HepG2 (cell line): ENCODE results near the gene ITGB7. TPM values are rescaled to one million over a fixed set of nuclear protein-coding genes. Genes with fewer than 3 reads are reported as not detected.

ENCODE experiments used
- CBX5 ChIP-seq: sonication (generic); formaldehyde crosslinking; IDR thresholded peaks from 2 replicates; pipeline ENCODE4 v1.4.0; 2020; ENCODE audit warnings: missing genetic modification reagents, borderline replicate concordance
- DPF2 ChIP-seq: sonication (generic); formaldehyde crosslinking; IDR thresholded peaks from 2 replicates; pipeline ENCODE4 v1.4.0; 2020; ENCODE audit warnings: mild to moderate bottlenecking, low read depth, missing genetic modification reagents, borderline replicate concordance
- ESRRA ChIP-seq: sonication (generic); formaldehyde crosslinking; IDR thresholded peaks from 2 replicates; pipeline ENCODE4 v1.5.1; 2020; ENCODE audit warnings: mild to moderate bottlenecking, low read depth, missing genetic modification reagents
- KDM5B ChIP-seq: sonication (generic); formaldehyde crosslinking; IDR thresholded peaks from 2 replicates; pipeline ENCODE4 v1.4.0; 2020; ENCODE audit warnings: missing genetic modification reagents, mild to moderate bottlenecking, borderline replicate concordance
- PRMT3 ChIP-seq: sonication (generic); formaldehyde crosslinking; IDR thresholded peaks from 2 replicates; pipeline ENCODE4 v1.8.1; 2022; ENCODE audit warnings: low read depth, mild to moderate bottlenecking, moderate library complexity, missing genetic modification reagents, borderline replicate concordance
- SIX1 ChIP-seq: sonication (generic); formaldehyde crosslinking; IDR thresholded peaks from 2 replicates; pipeline ENCODE4 v1.4.0; 2020; ENCODE audit warnings: missing genetic modification reagents, borderline replicate concordance
- SMARCC2 ChIP-seq: fragments of 450-650 bp; IDR thresholded peaks from 2 replicates; pipeline ENCODE4 v1.6.1; 2017; ENCODE audit warnings: antibody characterized with exemption, mild to moderate bottlenecking
- SMC3 ChIP-seq: IDR thresholded peaks from 2 replicates; pipeline ENCODE4 v1.6.1; 2011; ENCODE audit warnings: low read length, improper control_type of control experiment
- SP4 ChIP-seq: sonication (generic); formaldehyde crosslinking; IDR thresholded peaks from 2 replicates; pipeline ENCODE4 v1.8.1; 2023; ENCODE audit warnings: mild to moderate bottlenecking, missing genetic modification reagents
- YY1 ChIP-seq: IDR thresholded peaks from 2 replicates; pipeline ENCODE4 v1.6.1; 2011; ENCODE audit warnings: low read length, low read depth, moderate library complexity, mild to moderate bottlenecking; ENCODE audit not compliant: insufficient read depth, insufficient replicate concordance
- ZNF136 ChIP-seq: sonication (generic); formaldehyde crosslinking; IDR thresholded peaks from 2 replicates; pipeline ENCODE4 v1.8.1; 2022; ENCODE audit warnings: low read depth, mild to moderate bottlenecking, moderate library complexity, missing genetic modification reagents
- ZNF251 ChIP-seq: sonication (generic); formaldehyde crosslinking; IDR thresholded peaks from 2 replicates; pipeline ENCODE4 v1.9.0; 2021; ENCODE audit warnings: mild to moderate bottlenecking, missing genetic modification reagents
- ZNF263 ChIP-seq: sonication (generic); formaldehyde crosslinking; IDR thresholded peaks from 2 replicates; pipeline ENCODE4 v1.4.0; 2020; ENCODE audit warnings: missing genetic modification reagents
- ZNF282 ChIP-seq: fragments of 450-650 bp; IDR thresholded peaks from 2 replicates; pipeline ENCODE4 v1.6.1; 2018; ENCODE audit not compliant: partially characterized antibody
- ZNF383 ChIP-seq: sonication (generic); formaldehyde crosslinking; IDR thresholded peaks from 2 replicates; pipeline ENCODE4 v1.4.0; 2020; ENCODE audit warnings: missing genetic modification reagents, mild to moderate bottlenecking, borderline replicate concordance
- ZNF7 ChIP-seq: IDR thresholded peaks from 2 replicates; pipeline ENCODE4 v1.6.1; 2016; ENCODE audit warnings: missing biosample characterization, missing genetic modification reagents
- ZNF776 ChIP-seq: sonication (generic); formaldehyde crosslinking; IDR thresholded peaks from 2 replicates; pipeline ENCODE4 v1.4.0; 2020; ENCODE audit warnings: mild to moderate bottlenecking, missing genetic modification reagents
- polyA plus RNA-seq, 8 experiments: library from polyadenylated mRNA; depleted of rRNA in 3 of 8; stranded (reverse) in 7 of 8; unstranded in 1 of 8; fragments of >200 nt; fragmentation: Illumina TruSeq in 4 of 8; extraction: Trizol in 4 of 8; gene quantifications; 2 replicates each; pipeline versions ENCODE4 v1.2.1 to v1.2.3, GENCODE V29; 2011 to 2016; ENCODE audit warnings: low read depth in 4 of 8, missing spikeins in 1 of 8, mixed read lengths in 1 of 8; ENCODE audit not compliant: insufficient read depth in 1 of 8
- total RNA-seq, 5 experiments: library from RNA; depleted of rRNA; stranded (reverse); fragments of >200 nt; fragmentation: Illumina TruSeq; extraction: Trizol; gene quantifications; 2 replicates each; pipeline ENCODE4 v1.2.3, GENCODE V29; 2016; ENCODE audit warnings: low read depth in 1 of 5
- TF ChIP-seq, protein P1 (sequence below): sonication (generic); formaldehyde crosslinking; IDR thresholded peaks from 2 replicates; pipeline ENCODE4 v1.5.1; 2020; ENCODE audit warnings: missing genetic modification reagents, mild to moderate bottlenecking, borderline replicate concordance
- TF ChIP-seq, protein P2 (sequence below): sonication (generic); formaldehyde crosslinking; IDR thresholded peaks from 2 replicates; pipeline ENCODE4 v1.4.0; 2020; ENCODE audit warnings: mild to moderate bottlenecking, missing genetic modification reagents
- TF ChIP-seq, protein P3 (sequence below): sonication (generic); formaldehyde crosslinking; IDR thresholded peaks from 2 replicates; pipeline ENCODE4 v1.4.0; 2020; ENCODE audit warnings: low read depth, mild to moderate bottlenecking, missing genetic modification reagents
- TF ChIP-seq, protein P4 (sequence below): sonication (generic); formaldehyde crosslinking; IDR thresholded peaks from 2 replicates; pipeline ENCODE4 v1.4.0; 2020; ENCODE audit warnings: missing genetic modification reagents; ENCODE audit errors: not compliant biosample characterization
- TF ChIP-seq, protein P5 (sequence below): sonication (generic); formaldehyde crosslinking; IDR thresholded peaks from 2 replicates; pipeline ENCODE4 v1.4.0; 2020; ENCODE audit warnings: low read depth, missing genetic modification reagents

Gene ITGB7
- total and polyA plus RNA-seq, 2 of the 13 experiments (the other 11 are each of a cell fraction or from before 2014, with no cell fraction given), result 0.16 to 0.18 TPM

DNA sequence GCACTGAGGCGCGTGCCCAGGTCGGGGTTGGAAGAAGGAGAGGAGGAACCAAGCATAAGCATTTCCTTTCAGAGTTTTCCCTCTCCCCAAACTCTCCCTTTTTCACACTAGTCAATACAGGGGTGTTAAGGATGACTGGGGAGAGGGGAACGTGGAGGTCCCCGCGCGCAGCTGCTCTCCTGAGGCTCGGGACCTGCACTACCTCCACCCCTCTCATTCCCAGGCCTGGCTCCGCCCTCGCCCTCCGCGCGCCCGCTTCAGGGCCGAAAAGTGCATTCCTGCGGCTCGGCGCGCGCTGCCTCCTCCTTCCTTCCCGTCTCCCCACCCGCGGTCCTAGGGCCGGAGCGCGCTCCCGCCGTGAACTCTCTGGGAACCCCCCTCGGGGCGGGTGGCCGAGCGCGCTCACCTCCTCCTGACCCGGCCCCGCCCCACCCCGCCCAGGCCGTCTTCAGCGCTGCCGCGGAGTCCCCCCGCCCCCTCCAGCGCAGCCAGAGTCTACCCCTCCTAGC, 13.7 kb upstream of the ITGB7 start (continued):
- TF ChIP-seq PRMT3 (CRISPR knock-in tag), result no peak
- no peak for TF ChIP-seq SMC3
- TF ChIP-seq, protein P1, sequence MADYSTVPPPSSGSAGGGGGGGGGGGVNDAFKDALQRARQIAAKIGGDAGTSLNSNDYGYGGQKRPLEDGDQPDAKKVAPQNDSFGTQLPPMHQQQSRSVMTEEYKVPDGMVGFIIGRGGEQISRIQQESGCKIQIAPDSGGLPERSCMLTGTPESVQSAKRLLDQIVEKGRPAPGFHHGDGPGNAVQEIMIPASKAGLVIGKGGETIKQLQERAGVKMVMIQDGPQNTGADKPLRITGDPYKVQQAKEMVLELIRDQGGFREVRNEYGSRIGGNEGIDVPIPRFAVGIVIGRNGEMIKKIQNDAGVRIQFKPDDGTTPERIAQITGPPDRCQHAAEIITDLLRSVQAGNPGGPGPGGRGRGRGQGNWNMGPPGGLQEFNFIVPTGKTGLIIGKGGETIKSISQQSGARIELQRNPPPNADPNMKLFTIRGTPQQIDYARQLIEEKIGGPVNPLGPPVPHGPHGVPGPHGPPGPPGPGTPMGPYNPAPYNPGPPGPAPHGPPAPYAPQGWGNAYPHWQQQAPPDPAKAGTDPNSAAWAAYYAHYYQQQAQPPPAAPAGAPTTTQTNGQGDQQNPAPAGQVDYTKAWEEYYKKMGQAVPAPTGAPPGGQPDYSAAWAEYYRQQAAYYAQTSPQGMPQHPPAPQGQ, result no peak; the same call in 1 of the 2 replicates
- TF ChIP-seq SP4 (CRISPR knock-in tag), result no peak
- TF ChIP-seq, protein P2, sequence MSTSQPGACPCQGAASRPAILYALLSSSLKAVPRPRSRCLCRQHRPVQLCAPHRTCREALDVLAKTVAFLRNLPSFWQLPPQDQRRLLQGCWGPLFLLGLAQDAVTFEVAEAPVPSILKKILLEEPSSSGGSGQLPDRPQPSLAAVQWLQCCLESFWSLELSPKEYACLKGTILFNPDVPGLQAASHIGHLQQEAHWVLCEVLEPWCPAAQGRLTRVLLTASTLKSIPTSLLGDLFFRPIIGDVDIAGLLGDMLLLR (CRISPR knock-in tag), result 0 out of 2 replicates have a peak, but pooled peaks have one; percentile 20
- TF ChIP-seq ZNF383, result no peak
- TF ChIP-seq CBX5 (CRISPR knock-in tag), result no peak; the same call in 1 of the 2 replicates
- no peak for TF ChIP-seq YY1
- no peak for TF ChIP-seq SIX1
- no peak for TF ChIP-seq ZNF263 (CRISPR knock-in tag)
- TF ChIP-seq, protein P3, sequence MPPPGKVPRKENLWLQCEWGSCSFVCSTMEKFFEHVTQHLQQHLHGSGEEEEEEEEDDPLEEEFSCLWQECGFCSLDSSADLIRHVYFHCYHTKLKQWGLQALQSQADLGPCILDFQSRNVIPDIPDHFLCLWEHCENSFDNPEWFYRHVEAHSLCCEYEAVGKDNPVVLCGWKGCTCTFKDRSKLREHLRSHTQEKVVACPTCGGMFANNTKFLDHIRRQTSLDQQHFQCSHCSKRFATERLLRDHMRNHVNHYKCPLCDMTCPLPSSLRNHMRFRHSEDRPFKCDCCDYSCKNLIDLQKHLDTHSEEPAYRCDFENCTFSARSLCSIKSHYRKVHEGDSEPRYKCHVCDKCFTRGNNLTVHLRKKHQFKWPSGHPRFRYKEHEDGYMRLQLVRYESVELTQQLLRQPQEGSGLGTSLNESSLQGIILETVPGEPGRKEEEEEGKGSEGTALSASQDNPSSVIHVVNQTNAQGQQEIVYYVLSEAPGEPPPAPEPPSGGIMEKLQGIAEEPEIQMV (CRISPR knock-in tag), result no peak
- TF ChIP-seq, protein P4, sequence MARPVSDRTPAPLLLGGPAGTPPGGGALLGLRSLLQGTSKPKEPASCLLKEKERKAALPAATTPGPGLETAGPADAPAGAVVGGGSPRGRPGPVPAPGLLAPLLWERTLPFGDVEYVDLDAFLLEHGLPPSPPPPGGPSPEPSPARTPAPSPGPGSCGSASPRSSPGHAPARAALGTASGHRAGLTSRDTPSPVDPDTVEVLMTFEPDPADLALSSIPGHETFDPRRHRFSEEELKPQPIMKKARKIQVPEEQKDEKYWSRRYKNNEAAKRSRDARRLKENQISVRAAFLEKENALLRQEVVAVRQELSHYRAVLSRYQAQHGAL, result no peak
- TF ChIP-seq ESRRA, result no peak
- TF ChIP-seq DPF2 (CRISPR knock-in tag), result no peak
- no peak for TF ChIP-seq ZNF136 (CRISPR knock-in tag)
- TF ChIP-seq ZNF7, result no peak
- no peak for TF ChIP-seq ZNF282
- TF ChIP-seq, protein P5, sequence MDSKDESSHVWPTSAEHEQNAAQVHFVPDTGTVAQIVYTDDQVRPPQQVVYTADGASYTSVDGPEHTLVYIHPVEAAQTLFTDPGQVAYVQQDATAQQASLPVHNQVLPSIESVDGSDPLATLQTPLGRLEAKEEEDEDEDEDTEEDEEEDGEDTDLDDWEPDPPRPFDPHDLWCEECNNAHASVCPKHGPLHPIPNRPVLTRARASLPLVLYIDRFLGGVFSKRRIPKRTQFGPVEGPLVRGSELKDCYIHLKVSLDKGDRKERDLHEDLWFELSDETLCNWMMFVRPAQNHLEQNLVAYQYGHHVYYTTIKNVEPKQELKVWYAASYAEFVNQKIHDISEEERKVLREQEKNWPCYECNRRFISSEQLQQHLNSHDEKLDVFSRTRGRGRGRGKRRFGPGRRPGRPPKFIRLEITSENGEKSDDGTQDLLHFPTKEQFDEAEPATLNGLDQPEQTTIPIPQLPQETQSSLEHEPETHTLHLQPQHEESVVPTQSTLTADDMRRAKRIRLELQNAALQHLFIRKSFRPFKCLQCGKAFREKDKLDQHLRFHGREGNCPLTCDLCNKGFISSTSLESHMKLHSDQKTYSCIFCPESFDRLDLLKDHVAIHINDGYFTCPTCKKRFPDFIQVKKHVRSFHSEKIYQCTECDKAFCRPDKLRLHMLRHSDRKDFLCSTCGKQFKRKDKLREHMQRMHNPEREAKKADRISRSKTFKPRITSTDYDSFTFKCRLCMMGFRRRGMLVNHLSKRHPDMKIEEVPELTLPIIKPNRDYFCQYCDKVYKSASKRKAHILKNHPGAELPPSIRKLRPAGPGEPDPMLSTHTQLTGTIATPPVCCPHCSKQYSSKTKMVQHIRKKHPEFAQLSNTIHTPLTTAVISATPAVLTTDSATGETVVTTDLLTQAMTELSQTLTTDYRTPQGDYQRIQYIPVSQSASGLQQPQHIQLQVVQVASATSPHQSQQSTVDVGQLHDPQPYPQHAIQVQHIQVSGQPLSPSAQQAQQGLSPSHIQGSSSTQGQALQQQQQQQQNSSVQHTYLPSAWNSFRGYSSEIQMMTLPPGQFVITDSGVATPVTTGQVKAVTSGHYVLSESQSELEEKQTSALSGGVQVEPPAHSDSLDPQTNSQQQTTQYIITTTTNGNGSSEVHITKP, result peak; percentile 88
- no peak for TF ChIP-seq ZNF251 (CRISPR knock-in tag)
- peak; percentile 36; the same call in 1 of the 2 replicates for TF ChIP-seq ZNF776
- TF ChIP-seq KDM5B (CRISPR knock-in tag), result no peak; the same call in 1 of the 2 replicates
- TF ChIP-seq SMARCC2, result no peak
